ENCODE measurements around the gene ERCC8.
"Not testable (repeated sequence)": the region's sequence is repeated elsewhere in the genome, so short reads cannot be mapped to it uniquely, and the experiment has no call there.

The ERCC8 gene

DNA sequence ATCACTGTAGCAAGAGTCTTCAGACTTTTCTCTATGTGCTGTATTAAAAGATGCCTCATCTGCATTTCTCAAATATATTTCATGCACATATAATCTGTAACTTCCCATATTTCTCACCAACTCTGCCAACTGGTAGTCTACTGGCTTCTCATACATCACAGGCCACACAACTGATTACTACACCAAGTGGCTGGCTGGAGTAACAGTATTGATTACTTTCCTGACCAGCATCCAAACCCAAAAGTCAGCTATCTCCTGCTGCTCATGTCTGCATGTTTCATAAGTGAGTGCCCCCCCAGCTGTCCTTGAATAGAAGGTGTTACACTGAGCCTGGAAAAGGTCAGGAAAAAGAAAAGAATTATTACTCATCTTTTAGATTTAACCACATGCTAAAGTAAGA is 17.4 kb downstream of the ERCC8 start:
- no peak overlapping the region for H3K4me3 ChIP-seq
- H3K27ac ChIP-seq, result no peak overlapping the region

DNA sequence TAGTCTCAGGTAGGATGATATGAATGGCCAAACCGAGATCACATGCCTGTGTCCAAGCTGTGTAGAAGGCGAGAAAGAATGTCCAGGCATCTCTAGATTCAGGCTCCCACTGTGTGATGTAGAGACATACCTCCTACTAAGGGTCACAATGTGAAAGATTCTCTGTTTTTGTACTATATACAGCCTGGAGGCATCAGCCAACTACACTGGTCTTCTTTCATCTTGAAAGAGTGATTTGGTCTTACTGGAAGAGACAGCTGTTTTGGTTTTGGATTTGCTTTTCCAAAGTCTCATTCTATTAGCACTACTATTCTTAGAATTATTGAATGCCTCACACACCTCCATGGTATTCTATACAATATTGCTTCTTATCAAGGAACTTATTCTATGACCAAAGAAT is 26.4 kb downstream of the ERCC8 start:
- H3K27ac ChIP-seq, result no peak overlapping the region
- H3K4me3 ChIP-seq, result no peak overlapping the region

DNA sequence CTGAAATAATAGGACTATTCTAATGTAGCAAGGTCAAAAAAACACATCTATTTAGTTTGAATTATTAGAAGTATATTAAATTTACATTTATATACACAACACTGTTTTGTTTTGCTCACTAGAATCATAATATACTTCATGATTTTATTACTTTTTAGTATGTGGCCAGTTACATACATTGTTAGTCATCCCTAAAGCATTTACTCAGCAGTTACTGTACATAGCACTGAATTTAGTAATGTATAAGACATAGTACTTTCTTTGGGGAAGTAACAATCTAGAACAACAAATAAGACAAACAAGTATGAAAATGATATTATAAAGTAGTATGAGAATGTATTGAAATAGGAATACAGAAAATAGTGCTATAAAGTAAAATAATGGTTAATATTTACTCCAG is 28.2 kb downstream of the ERCC8 start:
- H3K4me3 ChIP-seq, result no peak overlapping the region
- no peak overlapping the region for H3K27ac ChIP-seq

DNA sequence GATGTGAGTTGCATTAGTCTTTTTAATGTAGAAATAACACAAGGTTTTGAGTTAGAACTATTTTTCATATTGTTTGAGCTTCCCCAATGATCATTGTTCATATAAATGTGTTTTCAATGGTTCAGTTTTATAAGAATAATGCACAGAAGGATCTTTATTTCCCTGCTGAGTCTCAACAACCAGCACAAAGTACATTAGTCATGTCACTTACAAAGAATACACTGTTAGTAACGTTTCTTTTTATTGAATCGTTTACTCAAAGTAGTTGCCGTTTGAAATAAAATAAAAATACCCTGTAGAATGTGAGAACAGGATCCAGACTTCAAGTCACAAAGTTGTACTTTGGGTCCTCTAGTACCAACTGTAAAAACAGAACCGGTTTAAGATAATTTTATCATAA is 41.5 kb downstream of the ERCC8 start:
- Histone ChIP-seq H3K4me3 (no peak overlapping the region), H3K27ac (no peak overlapping the region)

DNA sequence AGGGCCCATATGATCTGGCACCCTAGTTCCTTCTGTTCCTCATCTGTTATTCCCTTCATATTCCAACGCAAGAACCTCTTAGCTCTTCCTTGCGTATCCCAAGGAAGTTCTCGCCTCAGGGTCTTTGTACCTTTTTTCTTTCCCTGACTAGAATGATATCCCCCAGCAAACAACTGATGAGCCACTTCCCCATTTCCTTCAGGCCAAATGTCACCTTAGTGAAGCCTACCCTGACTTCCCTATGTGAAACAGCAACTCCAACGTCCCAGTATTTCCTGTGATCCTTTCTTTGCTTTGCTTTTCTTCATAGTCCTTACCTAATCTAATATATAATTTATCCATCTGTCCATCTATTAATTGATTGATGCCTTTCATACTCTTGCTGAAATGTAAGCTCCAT is 47.9 kb downstream of the ERCC8 start:
- H3K27ac ChIP-seq, result no peak overlapping the region
- no peak overlapping the region for H3K4me3 ChIP-seq

DNA sequence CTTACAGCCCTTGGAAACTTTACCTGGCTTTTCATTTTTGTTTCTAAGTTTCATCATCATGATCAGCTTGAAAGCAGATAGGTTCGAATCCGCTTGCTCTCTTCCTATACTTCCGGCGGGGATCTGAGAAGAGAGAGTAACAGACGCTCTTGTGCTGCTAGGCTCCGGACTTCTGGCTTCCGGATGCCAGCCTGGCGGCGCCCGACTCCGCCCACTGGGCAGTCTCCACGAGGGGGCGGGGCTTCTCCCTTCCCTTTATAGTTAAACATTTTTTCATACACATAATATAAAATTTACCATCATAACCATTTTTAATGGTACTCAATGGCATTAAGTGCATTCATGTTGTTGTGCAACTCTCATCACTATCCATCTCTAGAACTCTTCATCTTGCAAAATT is 51.3 kb downstream of the ERCC8 start:
- Histone ChIP-seq H3K27ac (no peak overlapping the region), H3K4me3 (no peak overlapping the region)

DNA sequence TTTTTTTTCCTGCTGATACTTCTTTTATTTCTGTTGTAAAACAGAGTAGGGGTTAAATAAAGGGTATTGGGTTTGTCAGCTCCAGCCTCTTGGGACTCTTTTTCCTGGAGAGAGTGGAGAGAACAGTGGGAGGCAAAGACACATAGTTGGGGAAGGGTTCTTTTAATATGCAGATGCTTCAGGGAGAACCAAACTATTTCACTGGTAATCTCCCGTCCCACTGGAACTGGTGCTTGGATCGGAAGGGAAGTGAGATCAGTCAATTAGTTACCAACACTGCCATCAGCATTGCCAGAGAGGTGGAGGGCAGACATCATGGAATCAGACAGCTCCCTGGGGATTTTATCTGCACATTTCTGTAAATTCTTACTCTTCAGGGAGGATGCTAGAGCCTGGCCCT is 53.2 kb downstream of the ERCC8 start:
- H3K27ac ChIP-seq, result no peak overlapping the region
- H3K4me3 ChIP-seq, result no peak overlapping the region

DNA sequence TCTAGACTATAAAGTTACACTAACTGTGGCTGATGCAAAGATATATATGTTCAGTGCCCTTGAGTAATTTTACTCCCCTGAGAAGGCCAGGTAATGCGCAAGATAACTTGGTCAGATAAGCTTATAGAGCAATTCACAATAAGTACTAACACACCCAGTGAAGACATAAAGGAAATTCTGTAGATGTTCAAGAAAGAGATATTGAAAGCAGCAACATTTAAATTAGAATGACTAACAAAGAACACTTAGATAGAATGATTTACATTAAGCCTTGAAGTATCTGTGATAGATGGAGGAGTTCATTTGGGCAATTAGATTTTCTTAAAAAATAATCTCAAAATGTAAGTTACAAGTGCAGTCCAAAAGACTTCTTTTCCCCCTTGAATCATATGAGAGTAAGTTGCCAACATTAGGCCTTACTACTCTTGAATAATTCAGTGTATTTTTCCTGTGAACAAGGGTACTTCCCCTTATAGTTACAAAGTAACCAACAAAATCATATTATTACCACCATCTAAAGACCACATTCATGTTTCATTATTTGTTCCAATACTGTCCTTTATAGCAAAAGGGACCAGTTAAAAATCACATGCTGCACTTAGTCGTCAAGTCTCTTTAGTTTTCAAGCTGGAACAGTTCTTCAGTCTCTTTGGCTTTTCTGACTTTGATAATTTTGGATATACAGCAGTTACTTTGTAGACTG is 56.4 kb downstream of the ERCC8 start:
- Histone ChIP-seq H3K27ac (no peak overlapping the region), H3K4me3 (no peak overlapping the region)

DNA sequence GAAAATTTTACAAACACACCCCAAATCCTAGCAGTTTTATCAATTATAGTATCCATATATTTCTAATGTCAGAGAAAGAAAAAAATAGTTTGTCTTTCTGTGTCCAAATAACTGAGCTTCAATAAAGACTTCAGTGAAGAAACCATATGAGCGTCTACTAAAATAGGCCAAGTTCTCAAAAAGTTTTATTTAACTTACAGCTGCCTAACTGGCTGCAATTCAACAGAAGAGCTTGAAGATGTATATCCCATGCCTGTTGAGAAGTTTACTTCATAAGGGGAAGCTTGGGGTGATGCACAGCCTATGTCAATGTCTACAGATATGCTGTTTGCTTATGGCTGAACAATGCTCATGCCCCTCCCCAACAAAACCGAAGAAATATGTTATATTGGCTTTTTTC is 57.1 kb downstream of the ERCC8 start:
- Histone ChIP-seq H3K4me3 (no peak overlapping the region), H3K27ac (no peak overlapping the region)

DNA sequence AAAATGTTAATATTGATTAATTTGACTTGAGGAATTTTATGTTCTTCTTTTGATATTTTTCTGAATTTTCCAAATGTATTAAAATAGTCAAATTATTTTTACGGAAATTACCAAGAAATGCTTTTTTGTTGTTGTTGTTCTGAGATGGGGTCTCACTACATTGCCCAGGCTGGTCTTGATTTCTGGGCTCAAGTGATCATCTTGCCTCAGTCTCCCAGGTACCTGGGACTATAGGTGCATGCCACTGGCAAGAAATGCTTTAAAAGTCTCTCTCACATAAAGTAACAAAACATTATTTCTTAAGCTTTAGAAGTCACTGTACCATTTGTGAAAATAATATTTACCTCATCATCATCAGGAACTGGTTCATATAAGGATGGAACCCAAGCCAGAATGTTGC is 57.8 kb downstream of the ERCC8 start:
- Histone ChIP-seq H3K27ac (no peak overlapping the region), H3K4me3 (no peak overlapping the region)

DNA sequence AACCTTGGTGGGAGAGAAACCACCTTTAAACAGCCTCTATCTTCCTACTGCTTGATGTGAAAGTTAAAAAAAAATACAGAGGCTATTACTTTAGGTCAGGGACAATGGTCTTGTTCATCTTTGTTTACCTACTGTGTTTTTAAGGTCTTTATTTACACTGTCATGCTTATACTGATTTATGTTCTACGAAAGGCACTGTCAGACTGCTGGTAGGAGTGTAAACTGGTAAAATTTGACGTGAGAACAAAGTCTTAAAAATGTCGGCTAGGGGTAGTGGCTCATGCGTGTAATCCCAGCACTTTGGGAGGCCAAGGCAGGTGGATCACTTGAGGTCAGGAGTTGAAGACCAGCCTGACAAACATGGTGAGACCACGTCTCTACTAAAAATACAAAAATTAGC is 58.7 kb downstream of the ERCC8 start:
- H3K27ac ChIP-seq, result no peak overlapping the region

DNA sequence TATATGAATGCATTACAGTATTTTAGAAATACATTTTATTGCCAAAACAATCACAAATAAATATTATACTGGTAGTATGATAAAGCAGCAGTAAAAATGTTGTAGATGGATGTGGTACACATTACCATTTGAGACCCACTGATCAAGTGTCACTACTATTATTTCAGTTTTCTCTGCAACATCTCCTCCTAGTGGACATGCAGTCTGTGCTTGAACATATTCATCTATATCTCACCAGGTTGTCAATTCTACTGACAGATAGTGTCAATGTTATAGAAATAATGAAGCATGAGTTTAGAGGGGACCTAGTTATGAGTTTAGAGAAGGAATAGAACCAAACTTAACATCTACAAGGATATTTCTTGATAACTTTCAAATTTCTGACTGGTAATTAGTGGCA is 61.6 kb downstream of the ERCC8 start:
- Histone ChIP-seq H3K4me3 (no peak overlapping the region), H3K27ac (no peak overlapping the region)

More for the DNA sequence above, 58.7 kb downstream of the ERCC8 start:
- H3K4me3 ChIP-seq, result no peak overlapping the region

DNA sequence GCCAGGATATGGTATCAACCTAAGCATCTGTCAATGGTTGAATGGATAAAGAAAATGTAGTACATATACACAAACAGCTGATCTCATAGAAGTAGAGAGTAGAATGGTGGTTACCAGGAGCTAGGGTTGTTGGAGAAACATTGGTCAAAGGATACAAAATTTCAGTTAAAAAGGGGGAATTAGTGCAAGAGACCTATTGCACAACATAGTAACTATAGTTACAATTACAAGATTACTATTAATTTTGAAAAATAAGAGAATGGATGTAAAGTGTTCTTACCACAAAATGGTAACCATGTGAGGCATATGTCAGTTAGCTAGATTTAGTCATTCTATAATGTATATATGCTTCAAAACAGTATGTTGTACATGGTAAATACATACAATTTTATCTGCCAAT is 72.0 kb downstream of the ERCC8 start:
- H3K27ac ChIP-seq, result no peak overlapping the region
- H3K4me3 ChIP-seq, result no peak overlapping the region

DNA sequence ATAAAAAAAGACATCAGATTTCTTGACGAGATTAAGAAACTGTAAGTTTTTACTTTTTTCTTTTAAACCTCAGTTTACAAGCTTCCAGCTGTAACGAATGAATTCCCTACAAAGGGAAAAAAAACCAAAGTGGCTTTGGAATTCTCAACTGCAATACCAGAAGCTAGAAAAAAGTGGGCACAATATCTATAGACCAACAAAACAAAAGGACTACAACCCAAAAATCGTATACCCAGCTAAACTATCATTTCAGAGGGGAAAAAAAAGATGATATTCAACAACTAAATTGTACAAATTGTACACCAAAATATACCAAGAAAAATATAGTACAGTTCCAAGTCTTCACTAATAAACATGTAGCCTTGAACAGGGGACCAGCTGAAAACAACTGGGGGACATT is 74.0 kb downstream of the ERCC8 start:
- H3K4me3 ChIP-seq, result no peak overlapping the region

DNA sequence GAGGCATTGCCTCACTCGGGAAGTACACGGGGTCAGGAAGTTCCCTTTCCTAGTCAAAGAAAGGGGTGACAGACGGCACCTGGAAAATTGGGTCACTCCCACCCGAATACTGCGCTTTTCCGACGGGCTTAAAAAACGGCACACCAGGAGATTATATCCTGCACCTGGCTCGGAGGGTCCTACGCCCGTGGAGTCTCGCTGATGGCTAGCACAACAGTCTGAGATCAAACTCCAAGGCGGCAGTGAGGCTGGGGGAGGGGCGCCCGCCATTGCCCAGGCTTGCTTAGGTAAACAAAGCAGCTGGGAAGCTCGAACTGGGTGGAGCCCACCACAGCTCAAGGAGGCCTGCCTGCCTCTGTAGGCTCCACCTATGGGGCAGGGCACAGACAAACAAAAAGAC is 84.3 kb downstream of the ERCC8 start:
- not testable (repeated sequence) for H3K4me3 ChIP-seq, H3K27ac ChIP-seq

More for the DNA sequence above, 74.0 kb downstream of the ERCC8 start:
- H3K27ac ChIP-seq, result no peak overlapping the region

DNA sequence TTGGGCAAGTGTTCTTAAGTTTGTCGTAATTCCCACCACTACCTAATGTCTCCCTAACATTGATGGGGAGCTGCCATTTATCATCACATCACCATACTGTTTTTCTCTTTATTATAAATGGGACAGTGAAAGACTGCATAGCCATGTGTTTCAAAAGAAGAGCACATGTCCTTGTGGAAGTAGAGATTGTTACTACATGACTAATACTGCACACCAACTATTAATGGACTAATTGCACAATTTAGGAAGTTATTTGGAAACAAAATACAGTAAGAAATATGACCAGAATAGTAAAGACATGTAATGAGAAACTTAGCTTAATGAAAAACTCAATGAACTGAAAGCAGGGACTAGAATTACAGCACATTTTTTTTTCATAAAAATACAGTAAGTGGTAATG is 88.8 kb downstream of the ERCC8 start:
- no peak overlapping the region for H3K4me3 ChIP-seq
- H3K27ac ChIP-seq, result no peak overlapping the region

DNA sequence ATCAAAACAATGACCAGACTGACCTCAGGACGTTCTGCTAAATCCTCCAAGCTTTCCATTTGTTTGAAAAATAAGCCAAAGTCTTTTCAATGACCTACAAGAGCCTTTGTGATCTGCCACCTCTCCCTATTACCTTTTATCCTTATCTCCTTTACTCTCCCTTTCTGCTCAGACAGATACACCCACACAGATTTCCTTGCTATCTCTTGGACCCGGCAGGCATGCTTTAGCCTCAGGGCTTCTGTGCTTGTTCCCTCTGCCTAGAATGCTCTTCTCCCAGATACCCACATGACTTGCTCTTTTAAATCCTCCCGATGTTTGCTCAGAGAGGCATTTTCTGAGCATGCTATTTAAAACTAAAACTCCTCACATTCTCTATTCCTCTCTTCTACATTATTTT is 91.9 kb downstream of the ERCC8 start:
- Histone ChIP-seq H3K4me3 (no peak overlapping the region), H3K27ac (no peak overlapping the region)

DNA sequence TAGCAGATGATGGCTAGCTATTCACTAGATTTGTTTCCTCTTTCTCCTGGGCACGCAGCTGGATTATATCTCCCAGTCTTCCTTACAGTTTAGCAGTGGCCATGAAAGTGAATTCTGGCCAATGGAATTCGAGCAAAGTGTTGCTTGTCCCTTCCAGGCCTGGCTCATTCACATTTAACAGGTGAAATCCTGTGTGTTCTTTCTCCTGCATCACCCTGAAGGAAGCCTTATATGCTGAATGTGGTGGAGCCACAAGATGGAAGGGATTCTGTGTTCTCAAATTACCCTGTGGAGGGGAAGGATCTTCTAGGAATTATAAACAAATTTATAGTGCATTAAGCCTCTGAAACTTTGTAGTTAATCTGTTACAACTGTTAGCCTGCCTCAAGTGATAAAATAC is 92.6 kb downstream of the ERCC8 start:
- no peak overlapping the region for H3K4me3 ChIP-seq
- H3K27ac ChIP-seq, result no peak overlapping the region

DNA sequence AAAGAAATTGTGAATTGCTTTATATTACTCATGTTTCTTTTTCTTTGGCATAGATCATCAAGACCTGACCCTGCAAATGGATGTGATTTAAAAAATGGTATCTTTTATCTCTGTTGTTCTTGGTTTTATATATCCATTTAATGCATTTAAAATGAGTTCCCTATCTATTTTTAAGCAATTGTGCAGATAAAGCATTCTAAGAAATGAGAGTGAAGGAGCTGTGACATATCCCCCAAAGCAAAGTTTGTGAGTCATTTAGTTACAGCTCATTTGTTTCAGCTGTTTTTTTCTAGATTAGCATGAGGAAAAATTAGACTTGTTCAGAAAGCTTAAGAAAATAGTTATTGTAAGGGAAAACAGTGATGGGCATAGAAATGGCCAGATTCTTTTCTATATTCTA is 93.2 kb downstream of the ERCC8 start:
- Histone ChIP-seq H3K27ac (no peak overlapping the region), H3K4me3 (no peak overlapping the region)

DNA sequence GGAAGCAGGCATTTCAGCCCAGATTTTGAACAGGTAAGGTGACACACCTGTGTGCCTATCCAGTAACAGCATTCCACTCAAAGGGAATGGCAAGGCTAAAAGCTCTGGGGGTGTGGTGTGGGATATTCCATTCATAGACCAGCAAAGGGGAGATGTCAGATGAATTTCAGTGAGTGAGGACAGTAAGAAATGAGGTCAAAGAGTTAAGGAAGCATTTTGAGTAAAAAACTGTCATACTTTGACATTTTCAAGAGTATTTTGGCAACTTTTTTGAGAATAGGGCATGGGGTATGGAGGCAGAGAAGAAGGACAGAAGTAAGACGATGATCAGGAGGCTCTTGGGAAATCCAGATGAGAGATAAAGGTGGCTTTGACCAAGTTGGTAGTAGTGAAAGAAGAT is 98.6 kb downstream of the ERCC8 start:
- H3K27ac ChIP-seq, result no peak overlapping the region

DNA sequence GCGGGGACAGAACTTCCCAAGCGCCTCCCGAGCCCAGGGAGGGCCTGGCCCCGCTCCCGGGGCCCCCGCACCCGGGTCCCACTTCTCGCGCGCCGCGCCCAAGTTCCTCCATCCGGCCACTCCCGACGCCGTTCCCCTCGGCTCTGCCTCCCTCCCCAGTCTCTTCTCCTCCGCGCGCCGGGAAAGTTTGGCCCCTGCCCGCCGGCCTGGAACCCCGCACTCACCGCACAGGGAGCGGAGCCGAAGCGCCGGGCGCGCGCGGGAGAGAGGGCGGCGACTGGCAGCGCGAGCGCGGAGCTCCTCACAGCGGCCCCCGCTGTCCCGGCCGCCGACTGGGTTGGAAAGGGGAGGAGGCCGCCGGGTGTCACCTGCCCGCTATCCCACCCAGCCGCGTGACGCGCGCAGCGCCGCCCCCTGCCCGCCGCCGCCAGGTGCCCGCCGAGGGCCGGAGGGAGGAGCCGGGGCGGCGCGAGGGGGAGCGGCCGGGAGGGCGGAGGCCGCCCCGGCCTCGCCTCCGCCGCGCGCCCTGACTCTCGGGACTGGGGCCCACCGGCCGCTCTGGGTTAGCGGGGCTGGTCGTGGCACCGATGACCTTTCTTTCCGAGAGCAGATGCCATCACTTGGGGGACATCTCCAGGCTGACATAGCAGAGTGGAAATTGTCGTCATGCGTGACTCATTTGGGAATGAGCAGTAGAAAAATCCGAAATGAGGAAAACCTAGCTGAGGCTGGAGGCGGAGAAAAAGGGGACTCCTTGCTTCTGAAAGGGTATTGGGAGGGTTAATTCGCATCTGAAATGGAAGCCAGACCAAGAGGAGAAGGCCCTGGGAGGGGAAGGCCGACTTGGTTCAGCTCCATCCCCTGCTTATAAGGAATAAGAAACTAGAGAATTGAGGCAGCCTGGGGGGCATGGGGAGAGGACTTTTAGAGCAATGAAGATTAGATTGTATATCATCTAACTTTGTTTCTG is 100.6 kb downstream of the ERCC8 start, which contains the start of gene ELOVL7:
Gene ELOVL7 (minus strand): TSS at position 334 of the 970 bp plus-strand sequence. CDS start 56,872 bp downstream, outside the sequence.
- Histone ChIP-seq H3K27ac (peak within 1 kb of the TSS in 20 of 21 experiments; percentile 7 to 88 (median 70)), H3K4me3 (peak within 1 kb of the TSS; percentile 54 to 81 (median 69))

More for the DNA sequence above, 98.6 kb downstream of the ERCC8 start:
- H3K4me3 ChIP-seq, result no peak overlapping the region

Data from skin epidermis (tissue), 12 donors.